ENCODE results near the gene SLITRK3.

DNA sequence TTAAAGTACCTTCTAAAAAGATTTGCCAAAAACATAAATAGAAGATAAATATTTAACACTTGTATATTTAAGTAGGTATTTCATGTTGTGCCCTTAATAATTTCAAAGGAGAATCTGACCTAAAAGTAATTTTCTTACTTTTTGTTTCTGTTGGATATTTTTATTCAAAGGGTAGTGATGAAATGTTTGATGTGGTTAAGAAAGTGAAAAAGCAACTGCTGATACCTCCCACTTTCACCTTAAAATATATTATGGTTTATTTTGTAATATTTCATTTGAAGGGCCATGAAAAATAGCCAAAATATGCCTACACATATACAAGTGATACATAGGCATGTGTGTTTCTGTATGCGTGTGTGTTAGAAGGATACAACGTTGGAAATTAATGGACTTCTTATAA is 5.8 kb upstream of the SLITRK3 start:
- TF ChIP-seq, protein P1, sequence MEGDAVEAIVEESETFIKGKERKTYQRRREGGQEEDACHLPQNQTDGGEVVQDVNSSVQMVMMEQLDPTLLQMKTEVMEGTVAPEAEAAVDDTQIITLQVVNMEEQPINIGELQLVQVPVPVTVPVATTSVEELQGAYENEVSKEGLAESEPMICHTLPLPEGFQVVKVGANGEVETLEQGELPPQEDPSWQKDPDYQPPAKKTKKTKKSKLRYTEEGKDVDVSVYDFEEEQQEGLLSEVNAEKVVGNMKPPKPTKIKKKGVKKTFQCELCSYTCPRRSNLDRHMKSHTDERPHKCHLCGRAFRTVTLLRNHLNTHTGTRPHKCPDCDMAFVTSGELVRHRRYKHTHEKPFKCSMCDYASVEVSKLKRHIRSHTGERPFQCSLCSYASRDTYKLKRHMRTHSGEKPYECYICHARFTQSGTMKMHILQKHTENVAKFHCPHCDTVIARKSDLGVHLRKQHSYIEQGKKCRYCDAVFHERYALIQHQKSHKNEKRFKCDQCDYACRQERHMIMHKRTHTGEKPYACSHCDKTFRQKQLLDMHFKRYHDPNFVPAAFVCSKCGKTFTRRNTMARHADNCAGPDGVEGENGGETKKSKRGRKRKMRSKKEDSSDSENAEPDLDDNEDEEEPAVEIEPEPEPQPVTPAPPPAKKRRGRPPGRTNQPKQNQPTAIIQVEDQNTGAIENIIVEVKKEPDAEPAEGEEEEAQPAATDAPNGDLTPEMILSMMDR (IDR thresholded peaks at IDR 0.05): no peak
- TF ChIP-seq EZH2 (IDR thresholded peaks at IDR 0.05; ENCODE audit: borderline replicate concordance, insufficient read depth, low read depth, low read length, poor library complexity, severe bottlenecking): no peak
